Thyroid gland (tissue), 4 donors: Measurements from ENCODE around the gene LSS.

Source experiments
- CTCF ChIP-seq, 6 experiments: fragments of 200-600 bp in 3 of 6; fragments of 450-650 bp in 3 of 6; sonication (generic) in 3 of 6; IDR thresholded peaks; one replicate each; pipeline ENCODE4 v1.5.1; 2016 to 2019; ENCODE audit warnings: antibody characterized with exemption in 6 of 6, mild to moderate bottlenecking in 2 of 6, inconsistent platforms in 1 of 6, moderate library complexity in 1 of 6
- POLR2A ChIP-seq, 2 donors: fragments of 450-650 bp; IDR thresholded peaks; one replicate each; pipeline ENCODE4 v1.6.1; 2017; ENCODE audit warnings: antibody characterized with exemption in 2 of 2, mild to moderate bottlenecking in 2 of 2, moderate library complexity in 1 of 2

- TF ChIP-seq POLR2A (IDR thresholded peaks at IDR 0.05) (no peak), CTCF (IDR thresholded peaks at IDR 0.05) (no peak)
Observed at GRCh38 chr21:46154155-46154954, 74.2 kb downstream of the LSS start.
